ENCODE data around the gene AMOT. TPM values are rescaled to one million over a fixed set of nuclear protein-coding genes. Genes with fewer than 3 reads are reported as not detected.

The AMOT gene
- total RNA-seq, 1 donor from 2014 or later, result 88.3 TPM

DNA sequence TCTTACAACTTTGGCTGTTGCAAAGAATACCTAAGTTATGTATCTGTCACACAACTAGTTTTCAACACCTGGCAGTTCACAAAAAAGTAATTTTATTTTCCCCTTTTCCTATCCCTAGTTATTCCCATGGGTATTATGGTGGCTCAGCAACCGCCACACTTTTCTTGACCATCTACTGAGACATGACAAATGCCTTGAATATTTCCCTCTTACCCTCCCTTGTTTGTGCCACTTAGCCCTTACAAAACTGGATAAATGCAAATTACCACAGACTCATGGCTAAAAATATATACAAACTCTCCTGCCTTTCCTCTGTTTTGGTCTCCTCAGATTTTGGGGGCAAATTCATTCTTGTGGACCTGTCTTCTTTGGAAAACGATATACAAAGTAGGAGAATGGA, 72.1 kb downstream of the AMOT start:
- H3K27me3 Mint-ChIP-seq (ENCODE audit: unreplicated experiment), result peaks cover 2% of the 10 kb centered on the region
- no peak overlapping the region for H3K27ac Mint-ChIP-seq (ENCODE audit: unreplicated experiment)
- DNase-seq, result no peak
- TF ChIP-seq, protein P1, sequence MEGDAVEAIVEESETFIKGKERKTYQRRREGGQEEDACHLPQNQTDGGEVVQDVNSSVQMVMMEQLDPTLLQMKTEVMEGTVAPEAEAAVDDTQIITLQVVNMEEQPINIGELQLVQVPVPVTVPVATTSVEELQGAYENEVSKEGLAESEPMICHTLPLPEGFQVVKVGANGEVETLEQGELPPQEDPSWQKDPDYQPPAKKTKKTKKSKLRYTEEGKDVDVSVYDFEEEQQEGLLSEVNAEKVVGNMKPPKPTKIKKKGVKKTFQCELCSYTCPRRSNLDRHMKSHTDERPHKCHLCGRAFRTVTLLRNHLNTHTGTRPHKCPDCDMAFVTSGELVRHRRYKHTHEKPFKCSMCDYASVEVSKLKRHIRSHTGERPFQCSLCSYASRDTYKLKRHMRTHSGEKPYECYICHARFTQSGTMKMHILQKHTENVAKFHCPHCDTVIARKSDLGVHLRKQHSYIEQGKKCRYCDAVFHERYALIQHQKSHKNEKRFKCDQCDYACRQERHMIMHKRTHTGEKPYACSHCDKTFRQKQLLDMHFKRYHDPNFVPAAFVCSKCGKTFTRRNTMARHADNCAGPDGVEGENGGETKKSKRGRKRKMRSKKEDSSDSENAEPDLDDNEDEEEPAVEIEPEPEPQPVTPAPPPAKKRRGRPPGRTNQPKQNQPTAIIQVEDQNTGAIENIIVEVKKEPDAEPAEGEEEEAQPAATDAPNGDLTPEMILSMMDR (IDR thresholded peaks at IDR 0.05; ENCODE audit: partially characterized antibody, unreplicated experiment), result no peak
- peaks cover 6% of the 10 kb centered on the region for H3K4me1 Mint-ChIP-seq (ENCODE audit: low read depth, unreplicated experiment)
- H3K4me3 Mint-ChIP-seq (ENCODE audit: unreplicated experiment), result no peak overlapping the region
- H3K36me3 Mint-ChIP-seq (ENCODE audit: unreplicated experiment), result no peaks in the 10 kb centered on the region
- no peaks in the 10 kb centered on the region for H3K9me3 Mint-ChIP-seq (ENCODE audit: unreplicated experiment)

GRCh38 chrX:112766774-112767173, 73.9 kb downstream of the AMOT start:
- Mint-ChIP-seq H3K27me3 (ENCODE audit: unreplicated experiment) (no peaks in the 10 kb centered on the region), H3K4me3 (ENCODE audit: unreplicated experiment) (no peak overlapping the region), H3K27ac (ENCODE audit: unreplicated experiment) (no peak overlapping the region), H3K9me3 (ENCODE audit: unreplicated experiment) (no peaks in the 10 kb centered on the region), H3K4me1 (ENCODE audit: low read depth, unreplicated experiment) (peaks cover under 1% of the 10 kb centered on the region), H3K36me3 (ENCODE audit: unreplicated experiment) (no peaks in the 10 kb centered on the region)
- no peak for DNase-seq
- TF ChIP-seq, protein P1 (IDR thresholded peaks at IDR 0.05; ENCODE audit: partially characterized antibody, unreplicated experiment), result no peak

- Mint-ChIP-seq H3K4me3 (ENCODE audit: unreplicated experiment) (no peak overlapping the region), H3K36me3 (ENCODE audit: unreplicated experiment) (no peaks in the 10 kb centered on the region), H3K27me3 (ENCODE audit: unreplicated experiment) (no peaks in the 10 kb centered on the region), H3K4me1 (ENCODE audit: low read depth, unreplicated experiment) (peaks cover 12% of the 10 kb centered on the region), H3K27ac (ENCODE audit: unreplicated experiment) (no peak overlapping the region), H3K9me3 (ENCODE audit: unreplicated experiment) (no peaks in the 10 kb centered on the region)
- no peak for DNase-seq
- TF ChIP-seq, protein P1 (IDR thresholded peaks at IDR 0.05; ENCODE audit: partially characterized antibody, unreplicated experiment), result no peak
Measured at GRCh38 chrX:112761242-112762207, 79.1 kb downstream of the AMOT start.

DNA sequence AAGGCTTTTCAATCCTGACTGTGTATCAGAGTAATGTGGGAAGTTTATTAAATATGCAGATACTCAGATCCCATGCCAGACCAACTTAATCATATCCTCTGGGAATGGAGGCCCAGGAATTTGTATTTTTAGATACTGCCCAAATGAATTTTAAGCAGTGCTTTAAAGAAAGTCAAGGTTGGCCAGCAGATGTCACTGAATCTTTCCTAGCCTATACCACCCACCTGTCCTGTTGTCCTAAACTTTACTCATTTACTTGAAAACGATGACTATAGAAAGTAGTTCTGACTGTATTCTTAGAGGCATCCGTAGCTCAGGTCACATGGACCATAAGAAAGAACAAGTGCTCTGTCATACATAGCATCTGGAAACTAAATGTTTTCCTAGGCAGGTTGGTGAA, 79.9 kb downstream of the AMOT start:
- no peaks in the 10 kb centered on the region for H3K36me3 Mint-ChIP-seq (ENCODE audit: unreplicated experiment)
- TF ChIP-seq, protein P1 (IDR thresholded peaks at IDR 0.05; ENCODE audit: partially characterized antibody, unreplicated experiment), result no peak
- H3K4me3 Mint-ChIP-seq (ENCODE audit: unreplicated experiment), result no peak overlapping the region
- H3K9me3 Mint-ChIP-seq (ENCODE audit: unreplicated experiment), result no peaks in the 10 kb centered on the region
- no peak overlapping the region for H3K27ac Mint-ChIP-seq (ENCODE audit: unreplicated experiment)
- H3K4me1 Mint-ChIP-seq (ENCODE audit: low read depth, unreplicated experiment), result peaks cover 12% of the 10 kb centered on the region
- DNase-seq, result no peak
- no peaks in the 10 kb centered on the region for H3K27me3 Mint-ChIP-seq (ENCODE audit: unreplicated experiment)

DNA sequence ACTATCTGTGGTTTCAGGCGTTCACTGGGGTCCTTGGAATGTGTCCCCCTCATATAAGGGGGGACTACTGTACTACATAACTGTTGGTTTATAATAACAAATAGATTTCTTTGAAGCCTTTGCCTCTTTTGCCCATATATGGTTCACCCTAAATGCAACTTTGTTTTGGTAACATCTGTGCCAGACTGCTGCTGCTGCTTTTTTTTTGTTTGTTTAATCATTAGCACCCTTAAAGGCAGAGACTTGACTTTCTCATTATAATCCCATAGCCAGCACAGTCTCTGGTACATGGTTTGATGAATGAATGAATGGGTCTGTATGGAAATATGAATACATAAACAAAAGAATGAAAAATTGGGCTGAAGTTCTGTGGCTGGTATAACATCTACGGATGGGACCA, 80.7 kb downstream of the AMOT start:
- peaks cover 12% of the 10 kb centered on the region for H3K4me1 Mint-ChIP-seq (ENCODE audit: low read depth, unreplicated experiment)
- DNase-seq, result no peak
- TF ChIP-seq, protein P1 (IDR thresholded peaks at IDR 0.05; ENCODE audit: partially characterized antibody, unreplicated experiment), result no peak
- H3K27me3 Mint-ChIP-seq (ENCODE audit: unreplicated experiment), result no peaks in the 10 kb centered on the region
- H3K27ac Mint-ChIP-seq (ENCODE audit: unreplicated experiment), result no peak overlapping the region
- H3K9me3 Mint-ChIP-seq (ENCODE audit: unreplicated experiment), result no peaks in the 10 kb centered on the region
- H3K4me3 Mint-ChIP-seq (ENCODE audit: unreplicated experiment), result no peak overlapping the region
- H3K36me3 Mint-ChIP-seq (ENCODE audit: unreplicated experiment), result no peaks in the 10 kb centered on the region

Data from glutamatergic neuron (in vitro differentiated cells).